Small intestine (tissue), 7 donors: ENCODE data around the gene MPZ. TPM values are rescaled to one million over a fixed set of nuclear protein-coding genes. Genes with fewer than 3 reads are reported as not detected.

Experiments used
- DNase-seq, 2 donors: peaks; one replicate each; pipeline versions ENCODE4 v3.0.0 to v3.0.0-alpha.2; 2013
- FAIRE-seq: peaks from 2 replicates; lab custom pipeline; 2012; peaks lifted over from hg19 to GRCh38; lab: Jason Lieb, UNC
- H3K27ac ChIP-seq, 3 donors: one replicate each; pipeline ENCODE4 v1.5.1; 2013; ENCODE audit warnings: low read length in 2 of 3, mild to moderate bottlenecking in 2 of 3, control low read depth in 1 of 3, inconsistent platforms in 1 of 3, low read depth in 1 of 3, moderate library complexity in 1 of 3
- H3K27me3 ChIP-seq, 3 donors: one replicate each; pipeline ENCODE4 v1.6.1; 2013; ENCODE audit warnings: low read length in 3 of 3, inconsistent platforms in 1 of 3; ENCODE audit not compliant: control insufficient read depth in 3 of 3, insufficient read depth in 3 of 3
- H3K36me3 ChIP-seq, 3 donors: one replicate each; pipeline ENCODE4 v1.6.1; 2013; ENCODE audit warnings: low read length in 3 of 3, inconsistent platforms in 1 of 3, low read depth in 1 of 3, mild to moderate bottlenecking in 1 of 3, moderate library complexity in 1 of 3; ENCODE audit not compliant: control insufficient read depth in 3 of 3, insufficient read depth in 2 of 3
- H3K4me1 ChIP-seq, 3 donors: one replicate each; pipeline ENCODE4 v1.6.1; 2013; ENCODE audit warnings: low read length in 2 of 3, inconsistent platforms in 1 of 3, low read depth in 1 of 3, mild to moderate bottlenecking in 1 of 3, moderate library complexity in 1 of 3; ENCODE audit not compliant: control insufficient read depth in 3 of 3, insufficient read depth in 2 of 3
- H3K4me3 ChIP-seq, 3 donors: one replicate each; pipeline ENCODE4 v1.5.1; 2013; ENCODE audit warnings: low read length in 3 of 3, control low read depth in 1 of 3, inconsistent platforms in 1 of 3, low read depth in 1 of 3, mild to moderate bottlenecking in 1 of 3, moderate library complexity in 1 of 3
- H3K9me3 ChIP-seq, 2 donors: one replicate each; pipeline ENCODE4 v1.6.1; 2013; ENCODE audit warnings: low read depth in 1 of 2, low read length in 1 of 2; ENCODE audit not compliant: control insufficient read depth in 2 of 2, insufficient read depth in 1 of 2
- WGBS, 3 donors: extraction: QIAGEN DNeasy Blood & Tissue Kit; methylation state at CpG; one replicate each; pipeline ENCODE4 v1.1.7; 2013; 5-methylcytosine and 5-hydroxymethylcytosine counted together
- polyA plus RNA-seq, 4 donors: library from polyadenylated mRNA; stranded (reverse) in 3 of 4; unstranded in 1 of 4; fragments of 200-250 nt in 3 of 4; fragments of 120-200 nt in 1 of 4; gene quantifications; one replicate each; pipeline versions ENCODE4 v1.2.1 to v1.2.3, GENCODE V29; 2013
- donor health status: healthy with polysubstance abuse.
- donor health status: control.
- donor health status: control.
- donor health status: Bipolar disorder and iron deficiency.
- donor health status: healthy.

Gene MPZ
- polyA plus RNA-seq, 4 donors = 0.27 to 4.0 (median 2.1) TPM

DNA sequence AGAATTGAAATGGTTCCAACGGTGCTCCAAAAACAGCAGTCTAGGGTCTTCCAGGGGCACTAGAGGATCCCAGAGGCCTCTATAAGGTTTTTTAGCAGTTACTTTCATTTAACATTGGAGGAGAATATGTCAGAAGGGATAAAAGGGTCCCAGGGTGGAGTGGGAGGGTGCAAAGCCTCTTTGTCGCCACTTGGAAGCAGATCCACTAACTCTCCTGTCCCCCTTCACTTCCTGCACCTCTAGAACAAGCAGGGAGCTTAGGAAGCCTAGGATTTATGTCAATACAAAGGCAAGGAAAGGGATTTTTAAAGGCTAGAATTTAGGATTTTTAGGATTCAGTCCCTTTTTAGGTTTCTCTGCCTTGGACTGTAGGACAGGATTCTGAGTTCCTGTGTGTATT, 42.9 kb downstream of the MPZ start:
- no peak for FAIRE-seq
- WGBS, 3 donors = 61 to 82% (median 80%) methylated on average over 2 of the region's 2 CpGs
- Histone ChIP-seq H3K27ac (no peak overlapping the region), H3K36me3 (no peaks in the 10 kb centered on the region), H3K4me3 (no peak overlapping the region), H3K27me3 (no peaks in the 10 kb centered on the region), H3K9me3 (no peaks in the 10 kb centered on the region), H3K4me1 (peaks cover 0 to 1% (median 0%) of the 10 kb centered on the region in 3 donors)
- no peak for DNase-seq

DNA sequence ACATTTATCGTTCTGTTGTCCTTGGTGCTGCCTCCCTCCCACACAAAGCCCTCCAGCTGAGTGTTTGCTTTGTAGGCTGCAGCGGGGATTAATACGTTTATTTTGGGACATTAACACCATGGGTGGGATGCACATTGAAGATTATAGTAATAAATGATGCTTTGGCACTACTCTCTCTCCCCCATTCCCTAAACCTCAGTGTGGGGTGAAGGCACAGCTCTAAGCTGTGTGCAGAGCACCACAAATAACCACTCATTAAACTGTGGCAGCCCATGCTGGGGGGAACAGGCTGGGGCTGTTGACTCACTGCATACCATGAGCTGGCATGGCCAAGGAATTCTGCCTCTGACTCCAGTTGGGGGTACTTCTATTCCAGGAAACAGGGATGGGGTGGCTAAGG, 43.6 kb downstream of the MPZ start:
- no peaks in the 10 kb centered on the region for H3K27me3 ChIP-seq
- 57 to 79% (median 62%) methylated on average over 3 of the region's 3 CpGs for WGBS, 3 donors
- no peak for FAIRE-seq

DNA sequence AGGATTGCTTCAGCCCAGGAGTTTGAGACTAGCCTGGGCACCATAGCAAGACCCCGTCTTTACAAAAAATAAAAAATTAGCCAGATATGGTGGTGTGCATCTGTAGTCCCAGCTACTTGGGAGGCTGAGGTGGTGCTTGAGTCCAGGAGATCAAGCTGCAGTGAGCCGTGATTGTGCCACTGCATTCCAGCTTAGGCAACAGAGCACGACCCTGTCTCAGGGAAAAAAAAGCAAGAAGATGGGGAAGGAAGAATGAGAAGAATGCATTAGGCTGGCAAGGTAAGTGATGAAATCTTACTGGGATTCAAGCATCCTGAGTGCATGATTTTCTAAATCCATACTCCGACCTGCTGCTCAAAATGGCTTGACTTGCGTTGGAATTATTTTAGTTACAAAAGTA, 44.5 kb downstream of the MPZ start:
- Histone ChIP-seq H3K27ac (no peak overlapping the region), H3K9me3 (no peaks in the 10 kb centered on the region), H3K4me3 (no peak overlapping the region), H3K27me3 (no peaks in the 10 kb centered on the region), H3K36me3 (no peaks in the 10 kb centered on the region), H3K4me1 (peaks cover 0 to 15% (median 0%) of the 10 kb centered on the region in 3 donors)
- 83 to 87% (median 86%) methylated on average over 5 of the region's 5 CpGs for WGBS, 3 donors
- FAIRE-seq = no peak
- DNase-seq = no peak

More for the DNA sequence above, 43.6 kb downstream of the MPZ start:
- no peak overlapping the region for H3K4me3 ChIP-seq
- H3K4me1 ChIP-seq = peaks cover 0 to 8% (median 0%) of the 10 kb centered on the region in 3 donors
- no peaks in the 10 kb centered on the region for H3K36me3 ChIP-seq
- H3K9me3 ChIP-seq = no peaks in the 10 kb centered on the region
- no peak overlapping the region for H3K27ac ChIP-seq
- DNase-seq = no peak

DNA sequence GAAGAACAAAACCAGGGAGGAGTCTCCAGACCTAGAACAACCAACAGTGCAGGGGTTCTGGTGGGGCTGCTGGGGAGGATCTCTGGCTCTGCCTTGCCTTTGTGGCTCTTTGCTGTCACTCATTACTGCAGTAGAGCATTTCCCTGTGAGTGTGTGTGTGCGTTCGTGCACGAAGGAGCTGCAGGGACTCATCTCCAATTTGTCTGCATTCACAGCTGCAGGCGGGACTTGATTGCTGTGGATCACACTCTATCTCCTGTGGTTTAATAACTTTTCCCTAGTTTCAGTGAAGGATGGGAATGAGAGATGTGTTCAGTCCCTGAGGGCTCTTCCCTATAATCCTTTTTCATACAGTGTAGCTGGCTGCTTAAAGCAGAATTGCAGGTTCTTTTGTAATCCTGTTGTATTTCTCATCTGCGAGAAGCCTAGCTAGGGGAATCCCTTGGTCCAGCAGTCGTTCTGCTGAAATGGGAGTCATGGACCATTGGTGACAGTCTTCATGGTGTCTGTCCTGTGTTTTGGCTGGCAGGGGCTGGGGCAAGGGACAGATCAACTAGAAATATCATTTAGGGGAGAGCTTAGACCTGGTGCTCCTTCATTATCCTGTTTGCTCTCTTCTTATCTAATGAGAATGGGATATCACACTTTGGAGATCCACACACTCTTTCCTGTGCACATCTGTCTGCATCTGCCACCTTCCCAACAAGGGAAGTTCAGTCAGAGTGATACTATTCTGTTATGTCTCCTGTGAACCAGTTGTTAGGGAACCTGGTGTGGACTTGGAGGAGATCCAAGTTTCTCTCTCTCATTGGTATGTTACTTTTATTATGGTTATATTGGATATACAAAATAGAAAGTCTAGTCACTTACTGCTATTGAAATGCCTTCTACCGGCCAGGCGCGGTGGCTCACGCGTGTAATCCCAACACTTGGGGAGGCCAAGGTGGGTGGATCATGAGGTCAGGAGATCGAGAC, 48.2 kb downstream of the MPZ start:
- 31 to 50% (median 44%) methylated on average over 12 of the region's 12 CpGs for WGBS, 3 donors
- Histone ChIP-seq H3K27ac (no peak overlapping the region), H3K4me3 (no peak overlapping the region), H3K4me1 (peaks cover 0 to 19% (median 4%) of the 10 kb centered on the region in 3 donors), H3K36me3 (no peaks in the 10 kb centered on the region), H3K9me3 (peaks cover 0 to 14% of the 10 kb centered on the region in 2 donors), H3K27me3 (peaks cover 0 to 13% (median 9%) of the 10 kb centered on the region in 3 donors)
- no peak for FAIRE-seq
- DNase-seq = peak; percentile 21 to 57

DNA sequence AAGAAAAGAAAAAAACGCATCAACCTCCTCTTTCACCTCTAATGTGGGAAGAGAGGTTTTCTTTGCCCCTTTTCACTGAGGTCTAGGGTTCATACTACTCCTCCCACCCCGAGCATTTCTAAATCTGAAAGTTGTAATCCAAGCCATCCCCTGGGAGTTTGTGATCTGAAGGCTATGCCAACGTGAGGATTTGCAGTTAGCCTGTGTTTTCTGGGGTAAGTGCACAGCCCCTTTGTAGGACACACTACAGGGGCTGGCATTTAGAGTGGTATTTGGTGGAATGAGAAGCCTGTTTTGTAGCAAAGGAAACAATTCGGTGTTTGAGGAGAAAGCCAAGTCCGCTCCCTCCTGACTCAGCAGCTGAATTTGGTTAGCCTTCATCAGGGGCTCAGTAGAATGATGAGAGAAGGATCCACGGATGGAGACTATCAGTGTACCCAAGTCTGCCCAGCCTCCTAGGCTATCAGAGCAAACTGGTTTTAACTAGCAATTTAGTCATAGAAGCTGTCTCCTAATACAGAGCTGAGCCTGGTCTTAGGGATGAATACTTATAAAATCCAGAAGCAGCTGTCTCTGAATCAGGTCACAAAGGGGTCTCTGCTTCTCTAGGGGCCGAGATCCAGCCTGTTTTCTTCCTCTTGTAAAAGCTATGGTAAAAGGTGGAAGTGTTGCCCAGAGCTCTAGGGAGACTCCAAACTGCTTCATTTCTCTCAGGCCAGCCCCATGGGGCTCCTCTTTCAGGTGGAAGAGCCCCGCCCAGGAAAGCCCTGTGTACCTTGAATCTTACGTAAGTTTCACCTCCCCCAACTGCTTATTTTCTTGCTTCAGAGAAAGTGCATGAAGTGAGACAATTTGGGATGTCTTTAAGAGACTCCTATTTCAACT, 49.1 kb downstream of the MPZ start:
- Histone ChIP-seq H3K27me3 (peaks cover 0 to 13% (median 9%) of the 10 kb centered on the region in 3 donors), H3K36me3 (no peaks in the 10 kb centered on the region), H3K4me3 (no peak overlapping the region), H3K4me1 (peaks cover 0 to 19% (median 4%) of the 10 kb centered on the region in 3 donors), H3K9me3 (peaks cover 0 to 14% of the 10 kb centered on the region in 2 donors), H3K27ac (no peak overlapping the region)
- peak; percentile 62 to 79 for DNase-seq
- 26 to 41% (median 37%) methylated on average over 9 of the region's 9 CpGs for WGBS, 3 donors
- no peak for FAIRE-seq

DNA sequence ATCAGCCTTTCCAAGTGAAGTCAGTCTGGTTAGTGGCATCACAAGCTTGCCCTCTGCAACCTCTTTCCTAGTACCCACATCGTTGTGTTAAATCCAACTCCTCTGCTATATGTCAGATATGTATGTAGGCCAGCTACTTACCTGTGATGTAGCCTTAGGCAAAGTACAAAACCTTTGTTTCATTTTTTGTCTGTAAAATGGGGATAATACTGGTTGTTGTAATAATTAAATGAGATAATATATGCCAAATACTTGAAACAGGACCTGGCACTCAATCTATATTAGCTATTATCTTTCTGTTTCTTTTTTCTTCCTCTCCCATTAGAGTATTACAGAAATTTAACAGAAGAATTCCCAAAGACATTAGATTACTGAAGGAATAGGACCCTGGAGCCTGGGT, 50.0 kb downstream of the MPZ start:
- H3K9me3 ChIP-seq = peaks cover 0 to 14% of the 10 kb centered on the region in 2 donors
- DNase-seq (no peak), FAIRE-seq (no peak)
- H3K4me1 ChIP-seq = peaks cover 0 to 19% (median 4%) of the 10 kb centered on the region in 3 donors
- peaks cover 0 to 13% (median 9%) of the 10 kb centered on the region in 3 donors for H3K27me3 ChIP-seq
- no peak overlapping the region for H3K4me3 ChIP-seq
- H3K36me3 ChIP-seq = no peaks in the 10 kb centered on the region
- WGBS, 3 donors = 64 to 79% (median 70%) methylated on average over 1 of the region's 1 CpG
- H3K27ac ChIP-seq = no peak overlapping the region

DNA sequence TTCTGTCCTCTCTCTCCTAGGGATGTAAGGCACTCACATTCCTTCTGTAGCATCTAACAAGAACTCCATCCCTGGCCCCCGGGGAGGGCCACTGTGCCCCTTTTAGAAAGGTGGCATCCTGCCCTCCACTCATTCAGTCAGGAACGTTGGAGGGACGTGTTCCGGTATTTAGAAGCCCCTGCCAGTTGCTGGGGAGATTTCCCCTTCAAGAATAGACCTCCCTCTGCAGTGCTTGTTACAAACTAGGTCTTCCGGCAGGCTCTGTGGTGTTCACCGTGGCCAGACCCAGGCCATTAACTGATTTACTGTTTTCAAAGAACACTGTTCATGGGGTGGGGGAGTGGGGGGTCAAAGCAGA, 50.4 kb downstream of the MPZ start:
- Histone ChIP-seq H3K4me3 (no peak overlapping the region), H3K27me3 (peaks cover 0 to 13% (median 9%) of the 10 kb centered on the region in 3 donors), H3K27ac (no peak overlapping the region), H3K4me1 (peaks cover 0 to 19% (median 4%) of the 10 kb centered on the region in 3 donors), H3K9me3 (peaks cover 0 to 14% of the 10 kb centered on the region in 2 donors), H3K36me3 (no peaks in the 10 kb centered on the region)
- 46 to 57% (median 53%) methylated on average over 6 of the region's 6 CpGs for WGBS, 3 donors
- FAIRE-seq (no peak), DNase-seq (no peak)
